ENCODE results near the gene PLXNC1.

The PLXNC1 gene

GRCh38 chr12:94111302-94111701 lies 37.1 kb upstream of the PLXNC1 start:
- no peaks in the 10 kb centered on the region for H3K27me3 ChIP-seq (ENCODE audit: insufficient read depth, poor library complexity, severe bottlenecking)
- TF ChIP-seq CTCF (IDR thresholded peaks at IDR 0.05; ENCODE audit: insufficient read depth, low read length) (no peak), GABPA (IDR thresholded peaks at IDR 0.05; ENCODE audit: low read depth) (no peak), REST (IDR thresholded peaks at IDR 0.05; ENCODE audit: insufficient replicate concordance, low read depth) (no peak), POLR2AphosphoS5 (IDR thresholded peaks at IDR 0.05; ENCODE audit: low read depth) (no peak), SPI1 (IDR thresholded peaks at IDR 0.05; ENCODE audit: borderline replicate concordance, low read depth) (no peak)
- no peak overlapping the region for H3K27ac ChIP-seq (replicated peaks)
- DNase-seq (ENCODE audit: low read depth in 1 of 2, low spot score in 1 of 2), result no peak
- H3K4me3 ChIP-seq (replicated peaks; ENCODE audit: insufficient read depth, low read length), result no peak overlapping the region

GRCh38 chr12:94112121-94112520 lies 36.3 kb upstream of the PLXNC1 start:
- Histone ChIP-seq H3K27me3 (ENCODE audit: insufficient read depth, poor library complexity, severe bottlenecking) (no peaks in the 10 kb centered on the region), H3K27ac (replicated peaks) (no peak overlapping the region), H3K4me3 (replicated peaks; ENCODE audit: insufficient read depth, low read length) (no peak overlapping the region)
- DNase-seq (ENCODE audit: low read depth in 1 of 2, low spot score in 1 of 2), result peak in 1 of 2 experiments; percentile 79
- TF ChIP-seq POLR2AphosphoS5 (IDR thresholded peaks at IDR 0.05; ENCODE audit: low read depth) (no peak), REST (IDR thresholded peaks at IDR 0.05; ENCODE audit: insufficient replicate concordance, low read depth) (no peak), CTCF (IDR thresholded peaks at IDR 0.05; ENCODE audit: insufficient read depth, low read length) (no peak), GABPA (IDR thresholded peaks at IDR 0.05; ENCODE audit: low read depth) (no peak), SPI1 (IDR thresholded peaks at IDR 0.05; ENCODE audit: borderline replicate concordance, low read depth) (peak; percentile 40; the same call in 1 of the 2 replicates)

- DNase-seq (ENCODE audit: low read depth in 1 of 2, low spot score in 1 of 2), result no peak
- no peaks in the 10 kb centered on the region for H3K27me3 ChIP-seq (ENCODE audit: insufficient read depth, poor library complexity, severe bottlenecking)
- TF ChIP-seq GABPA (IDR thresholded peaks at IDR 0.05; ENCODE audit: low read depth) (no peak), POLR2AphosphoS5 (IDR thresholded peaks at IDR 0.05; ENCODE audit: low read depth) (no peak), CTCF (IDR thresholded peaks at IDR 0.05; ENCODE audit: insufficient read depth, low read length) (no peak), SPI1 (IDR thresholded peaks at IDR 0.05; ENCODE audit: borderline replicate concordance, low read depth) (no peak), REST (IDR thresholded peaks at IDR 0.05; ENCODE audit: insufficient replicate concordance, low read depth) (no peak)
- H3K27ac ChIP-seq (replicated peaks), result no peak overlapping the region
- H3K4me3 ChIP-seq (replicated peaks; ENCODE audit: insufficient read depth, low read length), result no peak overlapping the region
These were observed 34.2 kb upstream of the PLXNC1 start for GRCh38 chr12:94114166-94114565.

Measured in HL-60 (cell line).